DOHH2 (cell line): ENCODE measurements around the gene PTPRN2.

Experiments
- EZH2phosphoT487 ChIP-seq: fragments of 200-600 bp; sonication (generic); IDR thresholded peaks from 2 replicates; pipeline ENCODE4 v1.6.1; 2017; ENCODE audit warnings: borderline replicate concordance, mild to moderate bottlenecking, antibody characterized with exemption, low read length, moderate library complexity, mixed read lengths
- TF ChIP-seq, protein P1 (sequence below): fragments of 200-600 bp; sonication (generic); IDR thresholded peaks from one replicate; pipeline ENCODE4 v1.5.1; 2014; ENCODE audit warnings: antibody characterized with exemption, mild to moderate bottlenecking, low read depth, low read length; ENCODE audit not compliant: poor library complexity, severe bottlenecking

DNA sequence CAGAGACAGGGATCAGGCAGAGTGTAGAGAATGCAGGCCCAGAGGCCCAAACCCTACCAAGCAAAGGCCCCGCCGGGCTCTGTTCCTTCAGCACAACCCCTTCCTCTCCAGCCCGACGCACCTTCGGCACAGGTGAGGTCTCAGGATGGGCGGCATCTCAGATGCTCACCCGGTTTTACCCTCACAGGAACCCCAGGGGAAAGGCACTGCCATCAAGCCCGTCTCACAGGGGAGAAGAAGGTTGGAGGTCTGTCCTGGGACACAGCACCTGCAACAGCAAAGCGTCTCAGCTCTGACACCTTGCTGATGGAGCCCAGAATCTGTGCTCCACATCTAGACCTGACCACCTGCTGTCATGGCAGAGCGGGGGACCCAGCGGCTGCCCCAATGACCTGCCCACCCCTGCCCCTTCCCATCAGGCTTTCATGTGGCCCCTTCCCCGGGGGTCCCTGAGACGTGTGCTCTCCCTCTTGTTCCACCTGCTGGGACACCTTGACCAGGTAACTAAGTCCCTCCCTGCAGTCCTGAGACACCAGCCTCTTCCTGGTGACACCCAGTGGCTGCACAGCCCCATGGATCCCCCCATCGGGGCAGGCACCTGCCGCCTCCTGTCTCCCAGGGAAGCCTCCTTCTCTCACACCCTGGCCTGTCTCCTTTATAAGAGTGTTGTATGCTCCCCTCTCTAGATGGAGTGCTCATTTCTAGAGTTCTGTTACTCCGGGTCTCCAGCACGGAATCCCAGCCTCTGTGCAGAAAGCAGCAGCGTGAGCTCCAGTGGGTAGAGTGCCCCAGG lies 935.3 kb downstream of the PTPRN2 start:
- TF ChIP-seq, protein P1, sequence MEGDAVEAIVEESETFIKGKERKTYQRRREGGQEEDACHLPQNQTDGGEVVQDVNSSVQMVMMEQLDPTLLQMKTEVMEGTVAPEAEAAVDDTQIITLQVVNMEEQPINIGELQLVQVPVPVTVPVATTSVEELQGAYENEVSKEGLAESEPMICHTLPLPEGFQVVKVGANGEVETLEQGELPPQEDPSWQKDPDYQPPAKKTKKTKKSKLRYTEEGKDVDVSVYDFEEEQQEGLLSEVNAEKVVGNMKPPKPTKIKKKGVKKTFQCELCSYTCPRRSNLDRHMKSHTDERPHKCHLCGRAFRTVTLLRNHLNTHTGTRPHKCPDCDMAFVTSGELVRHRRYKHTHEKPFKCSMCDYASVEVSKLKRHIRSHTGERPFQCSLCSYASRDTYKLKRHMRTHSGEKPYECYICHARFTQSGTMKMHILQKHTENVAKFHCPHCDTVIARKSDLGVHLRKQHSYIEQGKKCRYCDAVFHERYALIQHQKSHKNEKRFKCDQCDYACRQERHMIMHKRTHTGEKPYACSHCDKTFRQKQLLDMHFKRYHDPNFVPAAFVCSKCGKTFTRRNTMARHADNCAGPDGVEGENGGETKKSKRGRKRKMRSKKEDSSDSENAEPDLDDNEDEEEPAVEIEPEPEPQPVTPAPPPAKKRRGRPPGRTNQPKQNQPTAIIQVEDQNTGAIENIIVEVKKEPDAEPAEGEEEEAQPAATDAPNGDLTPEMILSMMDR: no peak
- TF ChIP-seq EZH2phosphoT487: no peak
